SK-N-SH treated with all-trans-retinoic acid at 6 μM for 48 hours (cell line): Measurements from ENCODE around the gene SPIN4.
"Not testable (repeated sequence)": the region's sequence is repeated elsewhere in the genome, so short reads cannot be mapped to it uniquely, and the experiment has no call there.

ENCODE experiments used
- ATAC-seq: fragments of 200-7000 bp; cut with Tn5 transposase; 3 replicates; pipeline ENCODE4 v1.9.1; 2020; ENCODE audit warnings: mild to moderate bottlenecking, moderate library complexity
- ARNTL ChIP-seq: fragments of 450-650 bp; formaldehyde crosslinking; IDR thresholded peaks from 2 replicates; pipeline ENCODE4 v1.5.0; 2020; ENCODE audit warnings: low read depth, mild to moderate bottlenecking, moderate library complexity, borderline replicate concordance
- BACH2 ChIP-seq: fragments of 250-450 bp; sonication (Bioruptor Pico); IDR thresholded peaks from 2 replicates; pipeline ENCODE4 v1.9.0; 2021; ENCODE audit warnings: mild to moderate bottlenecking, borderline replicate concordance
- CSDC2 ChIP-seq: fragments of 250-450 bp; sonication (Bioruptor Pico); IDR thresholded peaks from 2 replicates; pipeline ENCODE4 v1.5.0; 2020; ENCODE audit warnings: mild to moderate bottlenecking, moderate library complexity
- ESRRG ChIP-seq: fragments of 250-450 bp; sonication (Bioruptor Pico); IDR thresholded peaks from 2 replicates; pipeline ENCODE4 v1.6.1; 2021; ENCODE audit warnings: mild to moderate bottlenecking
- GLIS3 ChIP-seq: fragments of 250-450 bp; sonication (Bioruptor Pico); IDR thresholded peaks from 2 replicates; pipeline ENCODE4 v1.5.0; 2020; ENCODE audit warnings: mild to moderate bottlenecking, moderate library complexity
- ISL1 ChIP-seq: fragments of 250-450 bp; sonication (Bioruptor Pico); IDR thresholded peaks from 2 replicates; pipeline ENCODE4 v2.1.2; 2022; ENCODE audit warnings: mild to moderate bottlenecking, moderate library complexity
- OSR1 ChIP-seq: fragments of 250-450 bp; sonication (Bioruptor Pico); IDR thresholded peaks from 2 replicates; pipeline ENCODE4 v1.8.0; 2022; ENCODE audit warnings: moderate library complexity, mild to moderate bottlenecking, inconsistent platforms
- PPARA ChIP-seq: fragments of 250-450 bp; sonication (Bioruptor Pico); IDR thresholded peaks from 2 replicates; pipeline ENCODE4 v1.5.0; 2020; ENCODE audit warnings: mild to moderate bottlenecking, borderline replicate concordance
- RARB ChIP-seq: fragments of 250-450 bp; sonication (Bioruptor Pico); IDR thresholded peaks from 2 replicates; pipeline ENCODE4 v1.8.0; 2021; ENCODE audit warnings: mild to moderate bottlenecking, moderate library complexity
- TCF4 ChIP-seq: fragments of 250-450 bp; sonication (Bioruptor Pico); IDR thresholded peaks from 2 replicates; pipeline ENCODE4 v1.8.0; 2021; ENCODE audit warnings: mild to moderate bottlenecking, moderate library complexity, borderline replicate concordance
- TOX ChIP-seq: fragments of 250-450 bp; sonication (Bioruptor Pico); IDR thresholded peaks from 2 replicates; pipeline ENCODE4 v1.8.0; 2021; ENCODE audit warnings: mild to moderate bottlenecking, moderate library complexity, borderline replicate concordance
- ZNF565 ChIP-seq: fragments of 450-650 bp; formaldehyde crosslinking; conservative IDR thresholded peaks from 2 replicates; pipeline ENCODE4 v1.5.0; 2020; ENCODE audit warnings: low read depth, mild to moderate bottlenecking, moderate library complexity
- ZNF70 ChIP-seq: fragments of 450-650 bp; formaldehyde crosslinking; IDR thresholded peaks from 2 replicates; pipeline ENCODE4 v1.5.0; 2020; ENCODE audit warnings: mild to moderate bottlenecking, moderate library complexity
- ZNF8 ChIP-seq: fragments of 450-650 bp; formaldehyde crosslinking; IDR thresholded peaks from 2 replicates; pipeline ENCODE4 v1.5.0; 2020; ENCODE audit warnings: mild to moderate bottlenecking, moderate library complexity
- TF ChIP-seq, protein P1 (sequence below): fragments of 250-450 bp; sonication (Bioruptor Pico); IDR thresholded peaks from 2 replicates; pipeline ENCODE4 v1.5.1; 2020; ENCODE audit warnings: low read depth, mild to moderate bottlenecking, moderate library complexity
- TF ChIP-seq, protein P2 (sequence below): fragments of 250-450 bp; sonication (Bioruptor Pico); IDR thresholded peaks from 2 replicates; pipeline ENCODE4 v1.5.1; 2021; ENCODE audit warnings: mild to moderate bottlenecking, moderate library complexity
- TF ChIP-seq, protein P3 (sequence below): fragments of 250-450 bp; sonication (Bioruptor Pico); IDR thresholded peaks from 2 replicates; pipeline ENCODE4 v1.8.0; 2020; ENCODE audit warnings: mild to moderate bottlenecking, moderate library complexity, borderline replicate concordance
- TF ChIP-seq, protein P4 (sequence below): fragments of 250-450 bp; sonication (Bioruptor Pico); IDR thresholded peaks from 2 replicates; pipeline ENCODE4 v1.8.0; 2021; ENCODE audit warnings: low read depth, mild to moderate bottlenecking, moderate library complexity, borderline replicate concordance

SPIN4 gene

DNA sequence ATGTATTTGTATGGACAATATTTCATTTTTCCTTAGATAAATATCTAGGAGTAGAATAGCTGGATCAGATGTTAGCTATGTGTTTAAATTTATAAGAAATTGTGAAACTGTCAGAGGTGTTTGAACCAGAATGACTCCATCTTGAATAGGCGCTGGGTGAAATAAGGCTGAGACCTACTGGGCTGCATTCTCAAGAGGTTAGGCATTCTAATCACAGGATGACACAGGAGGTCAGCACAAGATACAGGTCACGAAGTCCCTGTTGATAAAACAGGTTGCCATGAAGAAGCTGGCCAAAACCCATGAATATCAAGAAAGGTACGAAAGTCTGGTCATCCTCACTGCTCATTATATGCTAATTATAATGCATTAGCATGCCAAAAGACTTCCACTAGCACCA lies 36.3 kb upstream of the SPIN4 start:
- TF ChIP-seq ESRRG (CRISPR knock-in tag), result no peak
- TF ChIP-seq TOX (CRISPR knock-in tag), result no peak
- TF ChIP-seq CSDC2, result no peak
- TF ChIP-seq OSR1 (CRISPR knock-in tag), result no peak
- no peak for TF ChIP-seq ZNF565 (CRISPR knock-in tag)
- TF ChIP-seq ZNF8 (CRISPR knock-in tag), result no peak
- no peak for TF ChIP-seq ZNF70 (CRISPR knock-in tag)
- no peak for TF ChIP-seq PPARA (CRISPR knock-in tag)
- TF ChIP-seq, protein P1, sequence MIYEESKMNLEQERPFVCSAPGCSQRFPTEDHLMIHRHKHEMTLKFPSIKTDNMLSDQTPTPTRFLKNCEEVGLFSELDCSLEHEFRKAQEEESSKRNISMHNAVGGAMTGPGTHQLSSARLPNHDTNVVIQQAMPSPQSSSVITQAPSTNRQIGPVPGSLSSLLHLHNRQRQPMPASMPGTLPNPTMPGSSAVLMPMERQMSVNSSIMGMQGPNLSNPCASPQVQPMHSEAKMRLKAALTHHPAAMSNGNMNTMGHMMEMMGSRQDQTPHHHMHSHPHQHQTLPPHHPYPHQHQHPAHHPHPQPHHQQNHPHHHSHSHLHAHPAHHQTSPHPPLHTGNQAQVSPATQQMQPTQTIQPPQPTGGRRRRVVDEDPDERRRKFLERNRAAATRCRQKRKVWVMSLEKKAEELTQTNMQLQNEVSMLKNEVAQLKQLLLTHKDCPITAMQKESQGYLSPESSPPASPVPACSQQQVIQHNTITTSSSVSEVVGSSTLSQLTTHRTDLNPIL (CRISPR knock-in tag), result no peak
- TF ChIP-seq, protein P2, sequence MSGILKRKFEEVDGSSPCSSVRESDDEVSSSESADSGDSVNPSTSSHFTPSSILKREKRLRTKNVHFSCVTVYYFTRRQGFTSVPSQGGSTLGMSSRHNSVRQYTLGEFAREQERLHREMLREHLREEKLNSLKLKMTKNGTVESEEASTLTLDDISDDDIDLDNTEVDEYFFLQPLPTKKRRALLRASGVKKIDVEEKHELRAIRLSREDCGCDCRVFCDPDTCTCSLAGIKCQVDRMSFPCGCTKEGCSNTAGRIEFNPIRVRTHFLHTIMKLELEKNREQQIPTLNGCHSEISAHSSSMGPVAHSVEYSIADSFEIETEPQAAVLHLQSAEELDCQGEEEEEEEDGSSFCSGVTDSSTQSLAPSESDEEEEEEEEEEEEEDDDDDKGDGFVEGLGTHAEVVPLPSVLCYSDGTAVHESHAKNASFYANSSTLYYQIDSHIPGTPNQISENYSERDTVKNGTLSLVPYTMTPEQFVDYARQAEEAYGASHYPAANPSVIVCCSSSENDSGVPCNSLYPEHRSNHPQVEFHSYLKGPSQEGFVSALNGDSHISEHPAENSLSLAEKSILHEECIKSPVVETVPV, result no peak
- TF ChIP-seq, protein P3, sequence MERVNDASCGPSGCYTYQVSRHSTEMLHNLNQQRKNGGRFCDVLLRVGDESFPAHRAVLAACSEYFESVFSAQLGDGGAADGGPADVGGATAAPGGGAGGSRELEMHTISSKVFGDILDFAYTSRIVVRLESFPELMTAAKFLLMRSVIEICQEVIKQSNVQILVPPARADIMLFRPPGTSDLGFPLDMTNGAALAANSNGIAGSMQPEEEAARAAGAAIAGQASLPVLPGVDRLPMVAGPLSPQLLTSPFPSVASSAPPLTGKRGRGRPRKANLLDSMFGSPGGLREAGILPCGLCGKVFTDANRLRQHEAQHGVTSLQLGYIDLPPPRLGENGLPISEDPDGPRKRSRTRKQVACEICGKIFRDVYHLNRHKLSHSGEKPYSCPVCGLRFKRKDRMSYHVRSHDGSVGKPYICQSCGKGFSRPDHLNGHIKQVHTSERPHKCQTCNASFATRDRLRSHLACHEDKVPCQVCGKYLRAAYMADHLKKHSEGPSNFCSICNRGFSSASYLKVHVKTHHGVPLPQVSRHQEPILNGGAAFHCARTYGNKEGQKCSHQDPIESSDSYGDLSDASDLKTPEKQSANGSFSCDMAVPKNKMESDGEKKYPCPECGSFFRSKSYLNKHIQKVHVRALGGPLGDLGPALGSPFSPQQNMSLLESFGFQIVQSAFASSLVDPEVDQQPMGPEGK (CRISPR knock-in tag), result no peak
- TF ChIP-seq GLIS3, result no peak
- TF ChIP-seq BACH2 (CRISPR knock-in tag), result no peak
- no peak for ATAC-seq

DNA sequence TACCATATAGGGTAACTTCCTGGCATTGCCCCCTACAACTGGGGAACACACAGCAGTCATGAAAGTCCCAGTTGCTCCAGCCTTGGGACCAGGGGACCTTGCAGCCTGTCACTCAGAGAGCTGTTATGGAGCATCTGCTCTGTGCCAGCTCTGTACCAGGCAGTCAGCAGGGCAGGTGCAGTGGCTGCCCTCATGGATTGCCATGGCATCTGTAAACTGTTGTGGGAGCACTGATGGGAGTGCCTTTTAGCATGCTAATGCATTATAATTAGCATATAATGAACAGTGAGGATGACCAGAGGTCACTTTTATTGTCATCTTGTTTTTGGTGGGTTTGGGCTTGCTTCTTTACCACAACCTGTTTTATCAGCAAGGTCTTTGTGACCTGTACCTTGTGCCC lies 33.1 kb upstream of the SPIN4 start:
- ATAC-seq, result not testable (repeated sequence)

DNA sequence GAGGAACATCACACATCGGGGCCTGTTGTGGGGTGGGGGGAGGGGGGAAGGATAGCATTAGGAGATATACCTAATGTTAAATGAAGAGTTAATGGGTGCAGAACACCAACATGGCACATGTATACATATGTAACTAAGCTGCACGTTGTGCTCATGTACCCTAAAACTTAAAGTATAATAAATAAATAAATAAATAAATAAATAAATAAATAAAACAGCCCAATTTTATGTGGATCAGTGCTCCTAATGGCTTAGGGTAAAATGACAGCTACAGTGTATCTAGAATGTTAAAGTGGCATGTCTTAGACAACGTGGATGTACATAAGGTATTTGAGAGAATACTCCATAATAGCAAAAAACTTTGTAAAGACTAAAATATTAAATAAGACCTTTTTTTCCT lies 21.9 kb upstream of the SPIN4 start:
- not testable (repeated sequence) for ATAC-seq

DNA sequence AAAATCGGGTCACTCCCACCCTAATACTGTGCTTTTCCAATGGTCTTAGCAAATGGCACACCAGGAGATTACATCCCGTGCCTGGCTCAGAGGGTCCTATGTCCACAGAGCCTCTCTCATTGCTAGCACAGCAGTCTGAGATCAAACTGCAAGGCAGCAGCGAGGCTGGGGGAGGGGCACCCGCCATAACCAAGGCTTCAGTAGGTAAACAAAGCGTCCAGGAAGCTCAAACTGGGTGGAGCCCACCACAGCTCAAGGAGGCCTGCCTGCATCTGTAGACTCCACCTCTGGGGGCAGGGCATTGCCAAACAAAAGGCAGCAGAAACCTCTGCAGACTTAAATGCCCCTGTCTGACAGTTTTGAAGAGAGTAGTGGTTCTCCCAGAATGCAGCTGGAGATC lies 16.6 kb upstream of the SPIN4 start:
- ATAC-seq, result not testable (repeated sequence)

DNA sequence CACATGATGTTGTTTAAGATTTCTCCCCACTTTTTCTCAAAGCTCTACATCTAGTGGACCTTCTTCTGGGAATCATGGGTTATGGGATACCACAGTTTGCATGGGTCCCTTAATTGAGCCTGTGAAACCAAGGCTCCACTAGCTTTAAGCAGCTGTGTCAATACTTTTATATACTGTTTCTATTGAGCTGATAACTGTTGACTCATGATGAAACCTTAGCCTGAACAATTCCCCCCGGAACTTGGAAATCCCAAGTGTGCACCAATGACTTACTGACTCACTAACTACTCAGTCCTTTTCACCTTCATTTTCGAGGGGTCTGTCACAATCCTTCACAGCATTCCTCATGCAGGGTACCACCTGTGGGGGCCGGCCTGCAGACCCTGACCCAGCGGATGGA lies 12.7 kb upstream of the SPIN4 start:
- ATAC-seq, result no peak
- TF ChIP-seq BACH2 (CRISPR knock-in tag) (no peak), ZNF70 (CRISPR knock-in tag) (no peak), CSDC2 (no peak), TCF4 (no peak), RARB (CRISPR knock-in tag) (no peak), ESRRG (CRISPR knock-in tag) (no peak), ARNTL (CRISPR knock-in tag) (no peak), ISL1 (CRISPR knock-in tag) (no peak), ZNF565 (CRISPR knock-in tag) (no peak), TOX (CRISPR knock-in tag) (no peak), GLIS3 (no peak)
- TF ChIP-seq, protein P4, sequence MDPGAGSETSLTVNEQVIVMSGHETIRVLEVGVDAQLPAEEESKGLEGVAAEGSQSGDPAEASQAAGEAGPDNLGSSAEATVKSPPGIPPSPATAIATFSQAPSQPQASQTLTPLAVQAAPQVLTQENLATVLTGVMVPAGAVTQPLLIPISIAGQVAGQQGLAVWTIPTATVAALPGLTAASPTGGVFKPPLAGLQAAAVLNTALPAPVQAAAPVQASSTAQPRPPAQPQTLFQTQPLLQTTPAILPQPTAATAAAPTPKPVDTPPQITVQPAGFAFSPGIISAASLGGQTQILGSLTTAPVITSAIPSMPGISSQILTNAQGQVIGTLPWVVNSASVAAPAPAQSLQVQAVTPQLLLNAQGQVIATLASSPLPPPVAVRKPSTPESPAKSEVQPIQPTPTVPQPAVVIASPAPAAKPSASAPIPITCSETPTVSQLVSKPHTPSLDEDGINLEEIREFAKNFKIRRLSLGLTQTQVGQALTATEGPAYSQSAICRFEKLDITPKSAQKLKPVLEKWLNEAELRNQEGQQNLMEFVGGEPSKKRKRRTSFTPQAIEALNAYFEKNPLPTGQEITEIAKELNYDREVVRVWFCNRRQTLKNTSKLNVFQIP (CRISPR knock-in tag), result no peak
- TF ChIP-seq, protein P3 (CRISPR knock-in tag), result no peak
- TF ChIP-seq, protein P2, result no peak
- TF ChIP-seq, all 23 proteins: peak for 0
